ENCODE measurements around the gene KIAA1549. TPM values are rescaled to one million over a fixed set of nuclear protein-coding genes. Genes with fewer than 3 reads are reported as not detected.

The KIAA1549 gene
- total RNA-seq, 4 donors from 2014 or later: 1.6 to 2.4 (median 1.7) TPM

DNA sequence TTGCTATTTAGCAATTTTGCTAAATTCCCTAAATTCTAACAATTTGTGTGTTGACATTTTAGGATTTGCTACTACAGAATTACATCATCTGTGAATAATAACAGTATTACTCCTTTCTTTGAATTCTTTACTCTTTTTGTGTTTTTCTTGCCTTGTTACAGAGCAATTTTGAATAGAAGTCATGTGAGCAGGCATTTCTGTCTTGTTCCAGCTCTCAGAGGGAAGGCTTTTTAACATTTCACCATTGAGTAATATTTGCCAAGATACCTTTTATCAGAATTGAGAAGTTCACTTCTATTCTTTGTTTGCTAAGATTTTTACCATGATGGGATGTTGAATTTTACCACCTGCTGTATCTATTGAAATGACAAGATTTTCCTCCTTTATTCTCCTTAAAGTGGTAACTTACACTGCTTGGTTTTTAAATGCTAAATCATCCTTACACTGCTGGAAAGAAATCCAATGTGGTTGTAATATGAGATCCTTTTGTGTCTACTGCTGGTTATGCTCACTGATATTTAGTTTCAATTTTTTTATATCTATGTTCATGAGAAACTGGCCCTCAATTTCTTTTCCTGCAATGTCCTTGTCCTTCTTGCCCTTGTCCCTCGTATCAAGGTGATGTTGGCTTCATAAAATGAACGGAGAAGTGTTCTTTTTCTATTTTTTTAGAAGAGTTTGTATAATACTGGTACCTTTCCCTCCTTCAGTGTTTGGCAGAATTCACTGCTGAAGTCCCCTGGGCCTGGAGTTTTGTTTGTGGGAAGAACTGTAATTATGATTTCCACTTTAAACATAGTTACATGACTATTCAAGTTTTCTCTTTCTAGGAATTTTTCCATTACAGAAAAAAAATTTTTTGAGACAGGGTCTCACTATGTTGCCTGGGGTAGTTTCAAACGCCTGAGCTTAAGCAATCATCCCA, 132.9 kb downstream of the KIAA1549 start:
- H3K9me3 ChIP-seq: no peaks in the 10 kb centered on the region
- 48 to 50% methylated on average over 3 of the region's 3 CpGs for WGBS, 2 donors
- TF ChIP-seq EP300 (IDR thresholded peaks at IDR 0.05): no peak
- no peak for TF ChIP-seq CTCF (IDR thresholded peaks at IDR 0.05)
- TF ChIP-seq POLR2A (IDR thresholded peaks at IDR 0.05): no peak

DNA sequence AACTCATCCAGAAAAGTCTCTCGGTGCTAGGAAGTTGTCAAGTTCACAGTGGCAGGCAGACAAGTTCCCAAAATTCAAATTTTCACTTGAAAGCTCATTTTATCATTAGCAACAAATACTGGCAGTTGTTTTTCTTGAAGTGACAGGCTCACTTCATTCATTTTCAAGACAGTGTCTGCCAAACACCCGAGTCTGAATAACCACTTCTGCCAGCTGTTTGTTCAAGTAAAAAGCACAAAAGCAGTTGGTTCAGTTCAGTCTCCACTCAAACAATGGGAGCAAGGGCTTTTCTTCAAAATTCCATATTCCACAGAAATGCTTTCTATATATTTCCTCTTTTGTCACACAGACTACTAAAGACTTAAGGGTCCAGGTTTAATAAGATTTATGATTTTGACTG, 135.5 kb downstream of the KIAA1549 start:
- H3K27ac ChIP-seq: no peak overlapping the region
- no peaks in the 10 kb centered on the region for H3K27me3 ChIP-seq
- TF ChIP-seq CTCF (IDR thresholded peaks at IDR 0.05) (no peak), EP300 (IDR thresholded peaks at IDR 0.05) (no peak)
- H3K4me3 ChIP-seq: no peak overlapping the region
- H3K4me1 ChIP-seq: peaks cover 0 to 3% (median 0%) of the 10 kb centered on the region in 4 donors
- 32 to 40% methylated on average over 2 of the region's 2 CpGs for WGBS, 2 donors
- no peaks in the 10 kb centered on the region for H3K9me3 ChIP-seq
- DNase-seq (ENCODE audit: low spot score in 2 of 2): no peak
- peaks cover 0 to 16% (median 0%) of the 10 kb centered on the region in 3 donors for H3K36me3 ChIP-seq

More for the DNA sequence above, 132.9 kb downstream of the KIAA1549 start:
- H3K27me3 ChIP-seq: no peaks in the 10 kb centered on the region
- H3K4me1 ChIP-seq: peaks cover 0 to 3% (median 0%) of the 10 kb centered on the region in 4 donors
- no peak for DNase-seq (ENCODE audit: low spot score in 2 of 2)
- H3K4me3 ChIP-seq: no peak overlapping the region
- H3K27ac ChIP-seq: no peak overlapping the region
- peaks cover 0 to 23% (median 0%) of the 10 kb centered on the region in 3 donors for H3K36me3 ChIP-seq

- H3K36me3 ChIP-seq: peaks cover 0 to 14% (median 0%) of the 10 kb centered on the region in 3 donors
- H3K9me3 ChIP-seq: no peaks in the 10 kb centered on the region
- H3K27me3 ChIP-seq: no peaks in the 10 kb centered on the region
- TF ChIP-seq EP300 (IDR thresholded peaks at IDR 0.05) (no peak), POLR2A (IDR thresholded peaks at IDR 0.05) (no peak), CTCF (IDR thresholded peaks at IDR 0.05) (no peak)
- DNase-seq (ENCODE audit: low spot score in 2 of 2): no peak
- no peak overlapping the region for H3K27ac ChIP-seq
- H3K4me1 ChIP-seq: peaks cover 0 to 3% (median 0%) of the 10 kb centered on the region in 4 donors
- H3K4me3 ChIP-seq: no peak overlapping the region
- 90 to 93% methylated on average over 20 of the region's 20 CpGs for WGBS, 2 donors
Measured at GRCh38 chr7:138843632-138844580, 137.3 kb downstream of the KIAA1549 start.

GRCh38 chr7:138842111-138842510, 139.1 kb downstream of the KIAA1549 start:
- no peaks in the 10 kb centered on the region for H3K27me3 ChIP-seq
- H3K4me3 ChIP-seq: no peak overlapping the region
- H3K36me3 ChIP-seq: peaks cover 0 to 19% (median 0%) of the 10 kb centered on the region in 3 donors
- H3K4me1 ChIP-seq: no peaks in the 10 kb centered on the region
- H3K27ac ChIP-seq: no peak overlapping the region
- 84 to 87% methylated on average over 12 of the region's 12 CpGs for WGBS, 2 donors
- TF ChIP-seq CTCF (IDR thresholded peaks at IDR 0.05) (no peak), EP300 (IDR thresholded peaks at IDR 0.05) (no peak), POLR2A (IDR thresholded peaks at IDR 0.05) (no peak)
- H3K9me3 ChIP-seq: no peaks in the 10 kb centered on the region
- DNase-seq (ENCODE audit: low spot score in 2 of 2): no peak

Measured in tibial nerve (tissue), 4 donors.